GM23248 (cell line): ENCODE data around the gene TPRN. TPM values are rescaled to one million over a fixed set of nuclear protein-coding genes. Genes with fewer than 3 reads are reported as not detected.

Source experiments
- DNase-seq: peaks from one replicate; pipeline ENCODE4 v3.0.0-alpha.2; 2015
- H2AFZ ChIP-seq: fragments of 200-600 bp; sonication (generic); 2 replicates; pipeline ENCODE4 v1.6.1; 2016; ENCODE audit warnings: antibody characterized with exemption
- H3F3A ChIP-seq: fragments of 200-600 bp; sonication (generic); 2 replicates; pipeline ENCODE4 v1.6.1; 2016; ENCODE audit warnings: mild to moderate bottlenecking, antibody characterized with exemption, mixed run types; ENCODE audit not compliant: insufficient read depth
- H3K27ac ChIP-seq: fragments of 200-600 bp; sonication (generic); 2 replicates; pipeline ENCODE4 v1.5.1; 2016; ENCODE audit warnings: mild to moderate bottlenecking
- H3K27me3 ChIP-seq: fragments of 200-600 bp; sonication (generic); replicated peaks from 2 replicates; pipeline ENCODE4 v1.6.1; 2016; ENCODE audit warnings: mild to moderate bottlenecking; ENCODE audit not compliant: insufficient read depth
- H3K36me3 ChIP-seq: fragments of 200-600 bp; sonication (generic); 2 replicates; pipeline ENCODE4 v1.6.1; 2016; ENCODE audit warnings: low read depth, mild to moderate bottlenecking
- H3K4me1 ChIP-seq: fragments of 200-600 bp; sonication (generic); 2 replicates; pipeline ENCODE4 v1.6.1; 2016; ENCODE audit warnings: mild to moderate bottlenecking; ENCODE audit not compliant: insufficient read depth
- H3K4me2 ChIP-seq: fragments of 200-600 bp; sonication (generic); one replicate; pipeline ENCODE4 v1.6.1; 2016; ENCODE audit warnings: mild to moderate bottlenecking; ENCODE audit not compliant: unreplicated experiment
- H3K4me3 ChIP-seq: fragments of 200-600 bp; sonication (generic); 2 replicates; pipeline ENCODE4 v1.5.1; 2016; ENCODE audit warnings: mild to moderate bottlenecking
- H3K79me2 ChIP-seq: fragments of 200-600 bp; sonication (generic); 2 replicates; pipeline ENCODE4 v1.6.1; 2016; ENCODE audit warnings: mild to moderate bottlenecking; ENCODE audit not compliant: insufficient read depth
- H3K9ac ChIP-seq: fragments of 200-600 bp; sonication (generic); 2 replicates; pipeline ENCODE4 v1.6.1; 2016; ENCODE audit warnings: mild to moderate bottlenecking
- H3K9me2 ChIP-seq: fragments of 200-600 bp; sonication (generic); 2 replicates; pipeline ENCODE4 v1.6.1; 2016; ENCODE audit warnings: mixed run types, mild to moderate bottlenecking, moderate library complexity; ENCODE audit not compliant: insufficient read depth
- H3K9me3 ChIP-seq: fragments of 200-600 bp; sonication (generic); one replicate; pipeline ENCODE4 v1.6.1; 2017; ENCODE audit warnings: low read depth
- H4K20me1 ChIP-seq: fragments of 200-600 bp; sonication (generic); 2 replicates; pipeline ENCODE4 v1.6.0; 2016; ENCODE audit not compliant: insufficient read depth
- EZH2 ChIP-seq: fragments of 200-600 bp; sonication (generic); IDR thresholded peaks from 2 replicates; pipeline ENCODE4 v1.6.1; 2018; ENCODE audit warnings: antibody characterized with exemption, mild to moderate bottlenecking; ENCODE audit not compliant: insufficient read depth, poor library complexity, severe bottlenecking
- EZH2phosphoT487 ChIP-seq: fragments of 200-600 bp; sonication (generic); IDR thresholded peaks from 2 replicates; pipeline ENCODE4 v1.6.1; 2018; ENCODE audit warnings: antibody characterized with exemption, moderate library complexity, mild to moderate bottlenecking, low read depth; ENCODE audit not compliant: insufficient read depth
- WGBS, 2 experiments: methylation state at CpG; one replicate each; pipeline ENCODE4 v1.1.6; 2015 to 2017; ENCODE audit warnings: low lambda C conversion rate in 2 of 2, low coverage in 1 of 2; ENCODE audit errors: missing lambda C conversion rate in 2 of 2; 5-methylcytosine and 5-hydroxymethylcytosine counted together
- in situ Hi-C: fragments of 300-500 bp; cut with MboI; formaldehyde crosslinking; loops from 2 replicates; pipeline ENCODE4 v1.15.0; 2020
- polyA plus RNA-seq: library from polyadenylated mRNA; unstranded; fragments of >200 nt; fragmentation: Nextera tagmentation; extraction: Ambion mirVana; gene quantifications from 2 replicates; pipeline ENCODE4 v1.2.1, GENCODE V29; 2016
- total RNA-seq: library from RNA; depleted of rRNA; stranded (reverse); fragments of >200 nt; shearing (Covaris generic); gene quantifications from 2 replicates; pipeline ENCODE4 v1.2.3, GENCODE V29; 2014

Gene TPRN
- total and polyA plus RNA-seq, 2 experiments from 2014 or later: 1.7 to 7.8 TPM

GRCh38 chr9:137193771-137194170, 6.8 kb downstream of the TPRN start:
- no peak overlapping the region for H2AFZ ChIP-seq
- no peaks in the 10 kb centered on the region for H3K36me3 ChIP-seq
- H3F3A ChIP-seq: peaks cover 10% of the 10 kb centered on the region
- 79 to 80% methylated on average over 11 to 14 of the region's 14 CpGs for WGBS, 2 experiments
- no peak overlapping the region for H3K9ac ChIP-seq
- no peak overlapping the region for H3K4me2 ChIP-seq
- DNase-seq: no peak
- no peaks in the 10 kb centered on the region for H4K20me1 ChIP-seq
- H3K4me3 ChIP-seq: no peak overlapping the region
- in situ Hi-C loops: no loop called here
- no peaks in the 10 kb centered on the region for H3K9me2 ChIP-seq
- H3K27me3 ChIP-seq: no peaks in the 10 kb centered on the region
- TF ChIP-seq EZH2phosphoT487 (no peak), EZH2 (no peak)
- no peak overlapping the region for H3K27ac ChIP-seq
- no peaks in the 10 kb centered on the region for H3K9me3 ChIP-seq
- peaks cover 14% of the 10 kb centered on the region for H3K4me1 ChIP-seq
- peaks cover 89% of the 10 kb centered on the region for H3K79me2 ChIP-seq

- in situ Hi-C loops: no loop called here
- H3K9me2 ChIP-seq: no peaks in the 10 kb centered on the region
- H3K9me3 ChIP-seq: no peaks in the 10 kb centered on the region
- peaks cover 8% of the 10 kb centered on the region for H3K4me1 ChIP-seq
- no peak overlapping the region for H3K9ac ChIP-seq
- H3K79me2 ChIP-seq: peaks cover 83% of the 10 kb centered on the region
- H3K4me3 ChIP-seq: no peak overlapping the region
- no peak overlapping the region for H3K4me2 ChIP-seq
- peaks cover 10% of the 10 kb centered on the region for H3F3A ChIP-seq
- no peaks in the 10 kb centered on the region for H4K20me1 ChIP-seq
- TF ChIP-seq EZH2 (no peak), EZH2phosphoT487 (no peak)
- WGBS, 2 experiments: 45 to 51% methylated on average over 2 of the region's 2 CpGs
- H3K27ac ChIP-seq: no peak overlapping the region
- no peak for DNase-seq
- H3K36me3 ChIP-seq: no peaks in the 10 kb centered on the region
- no peak overlapping the region for H2AFZ ChIP-seq
- no peaks in the 10 kb centered on the region for H3K27me3 ChIP-seq
Observed at GRCh38 chr9:137192859-137193258, 7.7 kb downstream of the TPRN start.

GRCh38 chr9:137192448-137192780, 8.1 kb downstream of the TPRN start:
- in situ Hi-C loops: no loop called here
- no peak overlapping the region for H2AFZ ChIP-seq
- H3K4me1 ChIP-seq: peaks cover 8% of the 10 kb centered on the region
- DNase-seq: no peak
- H3K9ac ChIP-seq: no peak overlapping the region
- H3F3A ChIP-seq: peaks cover 10% of the 10 kb centered on the region
- H4K20me1 ChIP-seq: no peaks in the 10 kb centered on the region
- H3K79me2 ChIP-seq: peaks cover 83% of the 10 kb centered on the region
- no peaks in the 10 kb centered on the region for H3K9me2 ChIP-seq
- H3K36me3 ChIP-seq: no peaks in the 10 kb centered on the region
- 77 to 90% methylated on average over 4 to 10 of the region's 10 CpGs for WGBS, 2 experiments
- H3K4me3 ChIP-seq: no peak overlapping the region
- H3K9me3 ChIP-seq: no peaks in the 10 kb centered on the region
- no peaks in the 10 kb centered on the region for H3K27me3 ChIP-seq
- H3K4me2 ChIP-seq: no peak overlapping the region
- TF ChIP-seq EZH2 (no peak), EZH2phosphoT487 (no peak)
- H3K27ac ChIP-seq: no peak overlapping the region

GRCh38 chr9:137191691-137192447, 8.7 kb downstream of the TPRN start:
- no peak overlapping the region for H2AFZ ChIP-seq
- H3K36me3 ChIP-seq: no peaks in the 10 kb centered on the region
- H3K9me3 ChIP-seq: no peaks in the 10 kb centered on the region
- no peaks in the 10 kb centered on the region for H3K27me3 ChIP-seq
- no peak overlapping the region for H3K9ac ChIP-seq
- H3K4me3 ChIP-seq: no peak overlapping the region
- no peak for DNase-seq
- in situ Hi-C loops: no loop called here
- no peak overlapping the region for H3K4me2 ChIP-seq
- no peaks in the 10 kb centered on the region for H4K20me1 ChIP-seq
- no peak for TF ChIP-seq EZH2phosphoT487
- TF ChIP-seq EZH2: no peak
- WGBS, 2 experiments: 82 to 86% methylated on average over 12 to 22 of the region's 22 CpGs
- H3K4me1 ChIP-seq: peaks cover 12% of the 10 kb centered on the region
- peaks cover 10% of the 10 kb centered on the region for H3F3A ChIP-seq
- H3K27ac ChIP-seq: no peak overlapping the region
- peaks cover 83% of the 10 kb centered on the region for H3K79me2 ChIP-seq
- no peaks in the 10 kb centered on the region for H3K9me2 ChIP-seq
